Mesendoderm (in vitro differentiated cells): Measurements from ENCODE around the gene BDNF.

ENCODE experiments used
- DNase-seq: peaks from one replicate; pipeline ENCODE4 v3.0.0; 2013
- H2AK5ac ChIP-seq: 2 replicates; pipeline ENCODE4 v1.6.1; 2013; ENCODE audit warnings: low read length, inconsistent platforms
- H2BK120ac ChIP-seq: 2 replicates; pipeline ENCODE4 v1.6.1; 2013; ENCODE audit warnings: low read depth, mild to moderate bottlenecking, low read length, moderate library complexity, mixed read lengths
- H2BK15ac ChIP-seq: replicated peaks from 2 replicates; pipeline ENCODE4 v1.6.1; 2013; ENCODE audit warnings: low read depth, mild to moderate bottlenecking, moderate library complexity
- H2BK5ac ChIP-seq: 2 replicates; pipeline ENCODE4 v1.6.1; 2013; ENCODE audit warnings: low read length, inconsistent platforms
- H3K18ac ChIP-seq: 2 replicates; pipeline ENCODE4 v1.6.1; 2013; ENCODE audit warnings: mild to moderate bottlenecking, low read length, mixed read lengths
- H3K23ac ChIP-seq: one replicate; pipeline ENCODE4 v1.6.1; 2013; ENCODE audit warnings: low read length
- H3K27ac ChIP-seq: 2 replicates; pipeline ENCODE4 v1.5.1; 2013; ENCODE audit warnings: low read depth, mild to moderate bottlenecking, inconsistent platforms, low read length, moderate library complexity
- H3K27me3 ChIP-seq: 2 replicates; pipeline ENCODE4 v1.6.1; 2013; ENCODE audit warnings: low read length, control low read depth, mild to moderate bottlenecking, inconsistent platforms; ENCODE audit not compliant: insufficient read depth, poor library complexity
- H3K36me3 ChIP-seq: 2 replicates; pipeline ENCODE4 v1.6.1; 2013; ENCODE audit warnings: low read length, inconsistent platforms; ENCODE audit not compliant: control insufficient read depth, insufficient read depth
- H3K4ac ChIP-seq: one replicate; pipeline ENCODE4 v1.6.1; 2013; ENCODE audit warnings: low read depth, mild to moderate bottlenecking, low read length, moderate library complexity
- H3K4me1 ChIP-seq: 2 replicates; pipeline ENCODE4 v1.6.1; 2013; ENCODE audit warnings: low read depth, low read length, inconsistent platforms; ENCODE audit not compliant: control insufficient read depth
- H3K4me2 ChIP-seq: 2 replicates; pipeline ENCODE4 v1.6.1; 2013; ENCODE audit warnings: low read length
- H3K4me3 ChIP-seq: 2 replicates; pipeline ENCODE4 v1.5.1; 2013; ENCODE audit warnings: mild to moderate bottlenecking, low read length
- H3K56ac ChIP-seq: one replicate; pipeline ENCODE4 v1.6.1; 2013; ENCODE audit warnings: low read length
- H3K79me1 ChIP-seq: 2 replicates; pipeline ENCODE4 v1.6.1; 2013; ENCODE audit warnings: low read length, inconsistent platforms
- H3K79me2 ChIP-seq: 2 replicates; pipeline ENCODE4 v1.6.1; 2013; ENCODE audit warnings: mild to moderate bottlenecking, low read length; ENCODE audit not compliant: control insufficient read depth, insufficient read depth
- H3K9ac ChIP-seq: 2 replicates; pipeline ENCODE4 v1.6.1; 2013; ENCODE audit warnings: low read length, inconsistent platforms
- H4K5ac ChIP-seq: one replicate; pipeline ENCODE4 v1.6.1; 2013; ENCODE audit warnings: low read length
- H4K8ac ChIP-seq: one replicate; pipeline ENCODE4 v1.6.1; 2013; ENCODE audit warnings: low read depth, mild to moderate bottlenecking, control low read depth, low read length, moderate library complexity
- WGBS: extraction: QIAGEN DNeasy Blood & Tissue Kit; methylation state at CpG from one replicate; pipeline ENCODE4 v1.1.7; 2013; ENCODE audit warnings: low lambda C conversion rate, missing lambda C conversion rate; ENCODE audit not compliant: insufficient coverage; ENCODE audit errors: extremely low coverage; 5-methylcytosine and 5-hydroxymethylcytosine counted together

The BDNF gene

GRCh38 chr11:27705873-27706820 is 5.9 kb upstream of the BDNF start:
- no peak overlapping the region for H3K4me2 ChIP-seq
- no peak overlapping the region for H3K56ac ChIP-seq
- no peak overlapping the region for H4K8ac ChIP-seq
- no peak overlapping the region for H3K9ac ChIP-seq
- H3K23ac ChIP-seq = no peak overlapping the region
- H3K27ac ChIP-seq = no peak overlapping the region
- no peak overlapping the region for H3K4ac ChIP-seq
- peaks cover 9% of the 10 kb centered on the region for H3K27me3 ChIP-seq
- H2BK15ac ChIP-seq = no peak overlapping the region
- no peaks in the 10 kb centered on the region for H3K36me3 ChIP-seq
- no peaks in the 10 kb centered on the region for H3K79me1 ChIP-seq
- no peaks in the 10 kb centered on the region for H3K4me1 ChIP-seq
- WGBS = 100% methylated on average over 1 of the region's 5 CpGs
- H2AK5ac ChIP-seq = no peak overlapping the region
- H2BK120ac ChIP-seq = no peak overlapping the region
- H3K4me3 ChIP-seq = no peak overlapping the region
- no peak overlapping the region for H4K5ac ChIP-seq
- no peak overlapping the region for H3K18ac ChIP-seq
- H3K79me2 ChIP-seq = no peaks in the 10 kb centered on the region
- no peak overlapping the region for H2BK5ac ChIP-seq
- peak; percentile 49 for DNase-seq

GRCh38 chr11:27703481-27703880 is 3.2 kb upstream of the BDNF start:
- Histone ChIP-seq H4K5ac (no peak overlapping the region), H3K27ac (no peak overlapping the region), H3K36me3 (no peaks in the 10 kb centered on the region), H2BK15ac (no peak overlapping the region), H3K79me2 (no peaks in the 10 kb centered on the region), H3K23ac (no peak overlapping the region), H3K4me3 (no peak overlapping the region), H3K4me1 (no peaks in the 10 kb centered on the region), H3K27me3 (peaks cover 9% of the 10 kb centered on the region), H4K8ac (no peak overlapping the region), H2AK5ac (no peak overlapping the region), H3K9ac (no peak overlapping the region), H3K18ac (no peak overlapping the region), H3K4ac (no peak overlapping the region), H3K4me2 (no peak overlapping the region), H2BK120ac (no peak overlapping the region), H2BK5ac (no peak overlapping the region), H3K56ac (no peak overlapping the region), H3K79me1 (no peaks in the 10 kb centered on the region)
- WGBS = no CpG with 5 or more reads among the region's 3 CpGs
- DNase-seq = no peak

DNA sequence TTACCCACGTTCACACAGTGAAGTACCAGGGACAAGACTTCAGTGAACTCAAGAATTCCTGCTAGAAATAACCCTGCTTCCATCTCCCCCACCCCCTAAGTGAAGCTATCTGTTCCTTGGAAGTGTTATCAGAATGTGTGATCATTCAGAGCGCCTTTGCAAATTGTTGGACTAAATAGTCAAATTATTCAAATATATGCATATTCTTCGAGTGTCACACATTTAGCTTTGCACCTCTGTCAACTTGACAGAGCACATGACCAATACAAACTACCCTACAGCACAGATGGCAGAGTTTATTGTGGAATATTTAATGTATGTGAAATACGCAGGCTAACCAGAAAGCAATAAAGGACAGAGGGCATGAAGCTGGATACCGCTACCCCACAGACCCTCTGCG is 2.6 kb upstream of the BDNF start:
- DNase-seq = no peak
- Histone ChIP-seq H4K5ac (no peak overlapping the region), H3K27ac (no peak overlapping the region), H3K4me1 (no peaks in the 10 kb centered on the region), H3K9ac (no peak overlapping the region), H3K56ac (no peak overlapping the region), H3K18ac (no peak overlapping the region), H3K79me2 (no peaks in the 10 kb centered on the region), H3K4me2 (no peak overlapping the region), H2AK5ac (no peak overlapping the region), H2BK15ac (no peak overlapping the region), H4K8ac (no peak overlapping the region), H3K4me3 (no peak overlapping the region), H3K23ac (no peak overlapping the region), H2BK5ac (no peak overlapping the region), H3K79me1 (no peaks in the 10 kb centered on the region), H3K4ac (no peak overlapping the region), H2BK120ac (no peak overlapping the region), H3K27me3 (peaks cover 9% of the 10 kb centered on the region), H3K36me3 (no peaks in the 10 kb centered on the region)
- WGBS = no CpG with 5 or more reads among the region's 6 CpGs

- H3K27ac ChIP-seq = no peak overlapping the region
- peak overlapping the region; percentile 36 for H3K4me3 ChIP-seq
- H3K27me3 ChIP-seq = peaks cover 9% of the 10 kb centered on the region
- H2BK120ac ChIP-seq = no peak overlapping the region
- no peak for DNase-seq
- H4K5ac ChIP-seq = no peak overlapping the region
- no CpG with 5 or more reads among the region's 30 CpGs for WGBS
- H4K8ac ChIP-seq = no peak overlapping the region
- no peaks in the 10 kb centered on the region for H3K79me2 ChIP-seq
- H3K23ac ChIP-seq = no peak overlapping the region
- H3K18ac ChIP-seq = no peak overlapping the region
- H3K79me1 ChIP-seq = no peaks in the 10 kb centered on the region
- no peak overlapping the region for H2AK5ac ChIP-seq
- H3K9ac ChIP-seq = peak overlapping the region; percentile 54
- peak overlapping the region; percentile 81 for H3K4me2 ChIP-seq
- H3K36me3 ChIP-seq = no peaks in the 10 kb centered on the region
- H3K4me1 ChIP-seq = peaks cover 1% of the 10 kb centered on the region
- H2BK15ac ChIP-seq = no peak overlapping the region
- H3K4ac ChIP-seq = no peak overlapping the region
- no peak overlapping the region for H3K56ac ChIP-seq
- no peak overlapping the region for H2BK5ac ChIP-seq
Observed at GRCh38 chr11:27701355-27702105, 1.3 kb upstream of the BDNF start.

GRCh38 chr11:27699926-27700350 is 317 bp downstream of the BDNF start:
- Histone ChIP-seq H3K4me1 (peaks cover 2% of the 10 kb centered on the region), H3K4me2 (peak overlapping the region; percentile 98), H4K5ac (no peak overlapping the region), H3K79me1 (no peaks in the 10 kb centered on the region), H2BK5ac (no peak overlapping the region), H2BK15ac (no peak overlapping the region), H3K56ac (peak overlapping the region; percentile 69), H3K23ac (no peak overlapping the region), H3K9ac (peak overlapping the region; percentile 59), H2AK5ac (no peak overlapping the region), H3K36me3 (no peaks in the 10 kb centered on the region), H3K18ac (peak overlapping the region; percentile 29), H3K4ac (no peak overlapping the region), H3K27me3 (peaks cover 9% of the 10 kb centered on the region), H3K4me3 (peak overlapping the region; percentile 63), H4K8ac (no peak overlapping the region), H3K79me2 (no peaks in the 10 kb centered on the region), H2BK120ac (no peak overlapping the region), H3K27ac (no peak overlapping the region)
- WGBS = no CpG with 5 or more reads among the region's 28 CpGs
- no peak for DNase-seq
